AG04449 (cell line): ENCODE data around the gene PRPF8.
"Not testable (repeated sequence)": the region's sequence is repeated elsewhere in the genome, so short reads cannot be mapped to it uniquely, and the experiment has no call there.

Experiments
- CTCF ChIA-PET: fragments of 350-600 bp; formaldehyde crosslinking; extraction: SDS; loops from one replicate; lab custom pipeline; 2021; ENCODE audit warnings: antibody characterized with exemption; lab: Yijun Ruan, JAX
- POLR2A ChIA-PET: fragments of 400-600, 350-600 bp; formaldehyde crosslinking; extraction: SDS; loops from one replicate; lab custom pipeline; 2020; ENCODE audit warnings: antibody characterized with exemption, inconsistent platforms; lab: Yijun Ruan, JAX
- DNase-seq: peaks from one replicate; pipeline ENCODE4 v3.0.0-alpha.2; 2010; ENCODE audit warnings: low read depth, low spot score
- H3K4me3 ChIP-seq: 2 replicates; pipeline ENCODE4 v1.5.1; 2011; ENCODE audit warnings: low read depth, mild to moderate bottlenecking, control low read depth, low read length
- CTCF ChIP-seq: IDR thresholded peaks from one replicate; pipeline ENCODE4 v1.5.1; 2011; ENCODE audit warnings: mild to moderate bottlenecking, moderate library complexity, low read length, control low read depth, inconsistent platforms; ENCODE audit not compliant: insufficient read depth; ENCODE audit errors: missing control alignments

The PRPF8 gene

GRCh38 chr17:1725642-1726511 lies 41.2 kb upstream of the PRPF8 start:
- ChIA-PET CTCF (interaction anchor here (1.3 to 2.1 kb wide), 2 partner anchors 40 to 59 kb away, joined by 4 to 6 read pairs; no protein-coding TSS in a partner anchor), POLR2A (interaction anchor here (0.6 to 1.7 kb wide), 2 partner anchors 9 to 12 kb away, joined by 3 to 14 read pairs; no protein-coding TSS in a partner anchor)
- peak overlapping the region; percentile 63; the same call in 1 of the 2 replicates for H3K4me3 ChIP-seq
- DNase-seq, result no peak
- no peak for TF ChIP-seq CTCF

GRCh38 chr17:1724869-1725641 lies 40.4 kb upstream of the PRPF8 start:
- H3K4me3 ChIP-seq, result peak overlapping the region; percentile 63
- CTCF ChIA-PET, result interaction anchor here (1.1 to 2.1 kb wide), 3 partner anchors 41 to 136 kb away, joined by 3 to 6 read pairs (median 4); no protein-coding TSS in a partner anchor
- POLR2A ChIA-PET, result interaction anchor here (0.8 kb wide), 1 partner anchor 39 kb away, joined by 3 read pairs; no protein-coding TSS in a partner anchor
- no peak for DNase-seq
- no peak for TF ChIP-seq CTCF

- peak within 1 kb of the TSS; percentile 63 for H3K4me3 ChIP-seq
- POLR2A ChIA-PET, result interaction anchor here (0.8 to 1.2 kb wide), 2 partner anchors 40 to 49 kb away, joined by 3 to 5 read pairs; no protein-coding TSS in a partner anchor
- no peak for TF ChIP-seq CTCF
- no peak for DNase-seq
- CTCF ChIA-PET, result interaction anchor here (0.7 to 1.5 kb wide), 3 partner anchors 11 to 136 kb away, joined by 3 to 8 read pairs (median 3); no protein-coding TSS in a partner anchor
Observed at GRCh38 chr17:1724351-1724868, 39.7 kb upstream of the PRPF8 start, which contains the start of gene WDR81. Gene WDR81 (plus strand): TSS chr17:1724704. CDS start chr17:1724960, 256 bp downstream.

GRCh38 chr17:1722022-1722421 lies 37.4 kb upstream of the PRPF8 start:
- not testable (repeated sequence) for H3K4me3 ChIP-seq
- ChIA-PET POLR2A (interaction anchor here (0.6 kb wide), 1 partner anchor 9 kb away, joined by 4 read pairs; no protein-coding TSS in a partner anchor), CTCF (interaction anchor here (0.6 to 7.2 kb wide), 26 partner anchors 8 to 939 kb away, joined by 3 to 180 read pairs (median 8); partner anchors contain the start of genes RPA1, SERPINF1 and SMYD4)
- DNase-seq, result peak; percentile 59

- ChIA-PET POLR2A (no interaction called here), CTCF (interaction anchor here (0.6 to 7.2 kb wide), 38 partner anchors 8 to 188 kb away, joined by 3 to 180 read pairs (median 4); partner anchors contain the start of genes RPA1, SERPINF1 and SMYD4)
- no peak for DNase-seq
- no peak overlapping the region for H3K4me3 ChIP-seq
- TF ChIP-seq CTCF, result peak; percentile 94
Observed at GRCh38 chr17:1720856-1721386, 36.3 kb upstream of the PRPF8 start.
